HFF-Myc (cell line): Measurements from ENCODE around the gene MPND.
A peak's percentile ranks its signal among the peaks of the same experiment; 100 is the strongest.

ENCODE experiments used
- DNase-seq: peaks from one replicate; pipeline ENCODE4 v3.0.0-alpha.2; 2011; ENCODE audit warnings: low read depth; ENCODE audit errors: extremely low read depth
- H3K4me3 ChIP-seq: replicated peaks from 2 replicates; pipeline ENCODE4 v1.5.1; 2011; ENCODE audit warnings: low read depth, mild to moderate bottlenecking, control low read depth, low read length
- CTCF ChIP-seq: IDR thresholded peaks from 2 replicates; pipeline ENCODE4 v1.5.1; 2012; ENCODE audit warnings: mild to moderate bottlenecking, low read depth, low read length, control low read depth; ENCODE audit errors: missing control alignments

The MPND gene

GRCh38 chr19:4337906-4338440, 5.4 kb upstream of the MPND start:
- H3K4me3 ChIP-seq: peak overlapping the region; percentile 38
- TF ChIP-seq CTCF: no peak
- DNase-seq: no peak

DNA sequence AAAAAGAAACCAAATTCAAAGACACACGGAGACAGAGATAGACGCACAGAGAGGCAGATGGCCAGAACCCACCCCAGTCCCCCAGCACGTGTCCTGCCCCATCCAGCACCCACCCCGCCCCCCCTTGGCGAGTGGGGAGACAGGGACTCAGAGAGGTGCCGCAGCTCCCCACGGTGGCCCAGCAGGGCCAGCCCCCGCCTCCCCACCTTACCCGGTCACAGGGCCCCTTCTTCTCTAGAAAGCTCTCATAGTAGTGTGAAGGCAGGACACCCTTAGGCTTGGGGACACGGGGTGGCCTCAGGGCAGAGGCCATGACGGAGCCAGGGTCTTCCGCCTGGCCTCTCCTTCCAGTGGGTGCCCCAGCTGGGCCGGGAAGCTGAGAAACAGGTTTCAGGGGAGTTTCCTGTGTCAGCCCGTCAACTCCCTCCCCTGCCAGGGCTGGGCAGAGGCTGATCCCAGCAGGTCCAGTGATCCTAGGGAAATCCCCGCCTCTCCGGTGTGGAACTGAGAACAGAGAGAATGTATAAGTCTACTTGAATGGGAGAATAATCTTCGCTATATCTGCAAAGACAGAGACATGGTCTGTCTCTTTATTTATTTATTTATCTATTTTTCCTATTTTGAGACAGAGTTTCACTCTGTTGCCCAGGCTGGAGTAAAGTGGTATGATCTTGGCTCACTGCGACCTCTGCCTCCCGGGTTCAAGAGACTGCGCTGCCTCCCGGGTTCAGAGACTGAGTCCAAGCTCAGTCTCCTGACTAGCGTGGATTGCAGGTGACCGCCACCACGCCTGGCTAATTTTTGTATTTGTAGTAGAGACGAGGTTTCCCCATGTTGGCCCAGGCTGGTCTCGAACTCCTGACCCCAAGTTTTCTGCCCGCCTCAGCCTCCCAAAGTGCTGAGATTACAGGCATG, 4.7 kb upstream of the MPND start, which contains the start of gene STAP2:
Gene STAP2 (minus strand): TSS at position 387 of the 915 bp plus-strand sequence. CDS start 74 bp downstream, at position 313.
- peak within 1 kb of the TSS; percentile 38 for H3K4me3 ChIP-seq
- no peak for DNase-seq
- no peak for TF ChIP-seq CTCF

- no peak for TF ChIP-seq CTCF
These were observed 1.1 kb upstream of the MPND start for GRCh38 chr19:4342314-4342614.

GRCh38 chr19:4342615-4343369, 570 bp upstream of the MPND start:
- peak overlapping the region; percentile 50 for H3K4me3 ChIP-seq
- DNase-seq: peak; percentile 100
- peak; percentile 20 for TF ChIP-seq CTCF

More at GRCh38 chr19:4342314-4342614, 1.1 kb upstream of the MPND start:
- peak overlapping the region; percentile 50 for H3K4me3 ChIP-seq
- no peak for DNase-seq

GRCh38 chr19:4345342-4346019, 2.1 kb downstream of the MPND start:
- no peak for DNase-seq
- H3K4me3 ChIP-seq: no peak overlapping the region
- TF ChIP-seq CTCF: no peak

DNA sequence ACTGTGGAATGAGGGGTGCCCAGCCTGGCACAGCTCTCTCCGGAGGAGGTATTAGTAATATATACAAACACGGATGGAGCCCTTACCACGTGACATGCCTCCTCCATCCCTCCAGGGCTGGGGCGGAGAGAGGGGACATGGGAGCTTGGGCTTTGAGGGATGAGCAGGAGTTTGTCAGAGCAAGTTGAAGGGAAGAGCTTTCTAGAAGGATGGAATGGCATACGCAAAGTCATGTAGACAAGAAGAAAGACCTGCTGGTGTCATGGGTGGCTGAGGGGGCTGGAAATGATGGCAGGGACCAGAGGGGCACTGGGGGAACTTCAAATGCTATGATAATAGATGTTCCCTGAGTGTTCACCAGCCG, 2.6 kb downstream of the MPND start:
- H3K4me3 ChIP-seq: no peak overlapping the region
- no peak for DNase-seq
- TF ChIP-seq CTCF: no peak
